AG09309 (cell line): ENCODE measurements around the gene ZRANB3.
A peak's percentile ranks its signal among the peaks of the same experiment; 100 is the strongest.

Experiments
- DNase-seq: peaks from one replicate; pipeline ENCODE4 v3.0.0-alpha.2; 2010; ENCODE audit warnings: low read depth
- H3K4me3 ChIP-seq: 2 replicates; pipeline ENCODE4 v1.5.1; 2011; ENCODE audit warnings: mild to moderate bottlenecking, low read depth, low read length, moderate library complexity; ENCODE audit not compliant: control insufficient read depth
- TF ChIP-seq, protein P1 (sequence below): IDR thresholded peaks from 2 replicates; pipeline ENCODE4 v1.5.1; 2011; ENCODE audit warnings: mild to moderate bottlenecking, low read depth, low read length, inconsistent platforms; ENCODE audit not compliant: insufficient read depth, control insufficient read depth; ENCODE audit errors: missing control alignments

ZRANB3 gene

DNA sequence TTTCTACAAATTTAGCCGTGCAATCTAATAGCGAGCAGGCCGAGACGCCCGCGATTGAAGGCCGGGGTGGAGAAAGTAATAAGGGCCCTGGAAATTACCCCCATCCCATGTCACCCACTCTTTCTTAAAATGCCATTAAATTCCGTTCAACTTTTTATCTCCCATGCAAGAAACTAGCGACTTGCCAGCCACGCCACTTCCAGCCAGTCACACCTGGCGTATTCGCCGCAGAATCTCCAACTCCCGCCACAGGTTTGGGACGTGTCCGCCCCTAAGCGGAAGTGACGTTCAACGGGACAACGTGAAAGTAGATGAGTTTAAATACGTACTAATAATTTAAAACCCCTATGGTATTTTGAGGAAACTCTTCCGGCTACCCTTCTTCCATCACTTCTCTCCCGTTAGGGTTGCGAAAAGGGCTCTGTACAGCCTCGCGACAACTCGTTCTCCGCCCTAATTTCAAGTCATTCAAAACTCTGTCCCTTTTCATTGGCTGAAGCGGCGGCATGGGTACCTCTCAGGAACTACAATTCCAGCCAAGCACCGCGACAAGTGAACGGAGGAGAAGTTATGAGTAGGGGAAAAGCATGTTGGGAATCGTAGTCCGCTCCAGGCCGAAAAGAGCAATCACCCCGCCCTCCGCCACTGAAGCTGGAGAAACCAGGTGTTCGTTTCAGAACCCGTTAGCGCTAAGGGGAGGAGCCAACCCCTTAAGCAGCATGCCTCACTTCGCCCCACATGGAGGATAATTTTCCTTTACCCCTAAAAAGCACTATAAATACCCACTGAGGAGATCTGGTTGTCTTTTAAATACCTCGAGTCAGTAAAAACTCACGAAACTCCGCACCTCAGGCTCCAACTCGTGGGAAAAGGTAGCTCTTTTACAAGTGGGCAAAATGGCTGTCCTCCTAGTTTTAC, at the start of gene ZRANB3:
Gene ZRANB3, minus strand, starts transcription at position 906 of the 918 bp plus-strand sequence.
- TF ChIP-seq, protein P1, sequence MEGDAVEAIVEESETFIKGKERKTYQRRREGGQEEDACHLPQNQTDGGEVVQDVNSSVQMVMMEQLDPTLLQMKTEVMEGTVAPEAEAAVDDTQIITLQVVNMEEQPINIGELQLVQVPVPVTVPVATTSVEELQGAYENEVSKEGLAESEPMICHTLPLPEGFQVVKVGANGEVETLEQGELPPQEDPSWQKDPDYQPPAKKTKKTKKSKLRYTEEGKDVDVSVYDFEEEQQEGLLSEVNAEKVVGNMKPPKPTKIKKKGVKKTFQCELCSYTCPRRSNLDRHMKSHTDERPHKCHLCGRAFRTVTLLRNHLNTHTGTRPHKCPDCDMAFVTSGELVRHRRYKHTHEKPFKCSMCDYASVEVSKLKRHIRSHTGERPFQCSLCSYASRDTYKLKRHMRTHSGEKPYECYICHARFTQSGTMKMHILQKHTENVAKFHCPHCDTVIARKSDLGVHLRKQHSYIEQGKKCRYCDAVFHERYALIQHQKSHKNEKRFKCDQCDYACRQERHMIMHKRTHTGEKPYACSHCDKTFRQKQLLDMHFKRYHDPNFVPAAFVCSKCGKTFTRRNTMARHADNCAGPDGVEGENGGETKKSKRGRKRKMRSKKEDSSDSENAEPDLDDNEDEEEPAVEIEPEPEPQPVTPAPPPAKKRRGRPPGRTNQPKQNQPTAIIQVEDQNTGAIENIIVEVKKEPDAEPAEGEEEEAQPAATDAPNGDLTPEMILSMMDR: no peak
- H3K4me3 ChIP-seq: peak within 1 kb of the TSS; percentile 98
- DNase-seq: peak; percentile 91

DNA sequence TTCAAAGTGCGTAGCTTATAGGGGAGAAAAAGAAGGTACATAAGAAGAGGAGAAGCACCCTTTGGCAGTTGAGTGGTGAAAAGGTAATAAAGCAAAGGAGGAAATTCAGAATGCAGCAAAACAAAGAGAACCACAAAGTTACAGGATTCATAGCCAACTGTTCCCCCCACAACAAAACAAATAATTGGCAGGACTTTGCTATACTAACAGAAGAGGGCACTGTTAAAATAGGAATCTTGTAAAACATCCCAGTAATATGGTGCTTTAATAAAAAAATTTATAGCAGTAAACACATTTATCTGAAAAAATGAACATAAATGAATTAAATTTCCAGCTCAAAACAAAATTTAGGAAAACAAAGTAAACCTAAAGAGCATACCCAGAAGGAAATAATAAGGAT, 42.6 kb upstream of the ZRANB3 start:
- no peak for DNase-seq
- H3K4me3 ChIP-seq: no peak overlapping the region
- TF ChIP-seq, protein P1: no peak

DNA sequence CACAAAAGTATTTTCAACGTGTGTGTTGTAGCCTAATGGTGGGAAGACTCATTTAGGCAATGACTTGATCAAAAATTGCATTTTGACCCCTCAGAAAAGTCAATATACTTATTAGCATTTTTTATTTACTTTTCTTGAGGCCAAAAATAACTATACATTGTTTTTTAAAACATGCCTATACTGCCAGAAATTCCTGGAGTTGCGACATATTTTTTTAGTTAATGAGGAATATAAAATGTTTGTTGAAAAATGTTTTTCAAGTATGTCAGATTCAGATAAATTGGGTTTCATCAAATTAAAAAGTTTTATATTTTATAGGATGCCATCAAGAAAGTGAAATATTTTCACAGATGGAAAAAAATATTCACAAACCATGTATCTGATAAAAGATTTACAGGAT, 39.9 kb upstream of the ZRANB3 start:
- TF ChIP-seq, protein P1: no peak
- H3K4me3 ChIP-seq: no peak overlapping the region
- DNase-seq: no peak

DNA sequence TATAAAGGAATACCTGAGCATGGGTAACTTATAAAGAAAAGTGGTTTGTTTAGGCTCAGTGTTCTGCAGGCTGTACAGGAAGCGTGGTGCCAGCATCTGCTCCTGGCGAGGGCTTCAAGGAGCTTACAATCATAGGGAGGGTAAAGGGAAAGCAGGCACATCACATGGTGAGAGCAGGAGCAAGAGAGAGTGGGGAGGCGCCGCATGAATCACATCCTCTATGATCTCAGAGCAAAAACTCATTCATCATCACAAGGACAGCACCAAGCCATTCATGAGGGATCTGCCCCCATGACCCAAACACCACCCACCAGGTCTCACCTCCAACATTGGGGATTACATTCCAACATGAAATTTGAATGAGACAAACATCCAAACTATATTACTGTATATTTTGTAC, 32.8 kb upstream of the ZRANB3 start:
- TF ChIP-seq, protein P1: no peak
- DNase-seq: no peak

DNA sequence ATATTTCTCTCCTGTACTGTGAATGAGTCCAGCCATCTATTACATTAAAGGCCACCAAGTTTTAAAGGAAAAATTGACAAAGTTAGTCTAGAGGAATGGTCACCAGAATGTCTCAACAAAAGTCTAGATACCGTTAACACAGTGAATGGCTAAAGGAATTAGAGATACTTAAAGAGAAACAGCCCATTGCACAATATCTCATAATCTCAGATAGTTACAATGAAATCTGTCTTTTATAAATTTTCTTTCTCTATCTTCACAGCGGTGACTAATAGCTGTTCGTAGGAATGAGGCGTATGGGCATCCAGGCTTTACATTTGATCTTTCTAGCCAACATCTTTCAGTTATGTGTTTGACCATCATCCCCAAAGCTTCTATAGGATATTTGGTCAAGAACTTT, 30.9 kb upstream of the ZRANB3 start:
- no peak overlapping the region for H3K4me3 ChIP-seq
- no peak for DNase-seq
- TF ChIP-seq, protein P1: no peak

More for the DNA sequence above, 32.8 kb upstream of the ZRANB3 start:
- H3K4me3 ChIP-seq: no peak overlapping the region

DNA sequence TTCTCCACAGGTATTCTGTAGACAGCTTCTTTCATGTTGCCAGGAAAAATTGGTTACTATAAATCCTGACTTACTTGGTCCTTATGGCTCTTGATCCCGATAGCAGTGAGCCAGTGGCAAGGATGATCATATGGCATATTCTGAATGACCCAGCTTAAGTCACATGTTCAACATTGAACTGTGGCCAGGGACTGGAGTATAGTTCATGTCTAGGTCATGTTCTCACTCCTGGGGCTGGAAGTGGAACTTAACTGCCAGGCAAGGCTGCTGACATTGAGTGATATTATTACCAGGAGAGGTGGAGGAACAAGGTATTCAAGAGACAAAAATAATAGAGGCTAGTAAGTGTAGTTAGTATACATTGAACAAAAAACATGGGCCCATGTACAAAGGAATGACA, 26.5 kb upstream of the ZRANB3 start:
- H3K4me3 ChIP-seq: no peak overlapping the region
- DNase-seq: no peak
- TF ChIP-seq, protein P1: no peak
